ENCODE measurements around the gene NEO1.

NEO1 gene

DNA sequence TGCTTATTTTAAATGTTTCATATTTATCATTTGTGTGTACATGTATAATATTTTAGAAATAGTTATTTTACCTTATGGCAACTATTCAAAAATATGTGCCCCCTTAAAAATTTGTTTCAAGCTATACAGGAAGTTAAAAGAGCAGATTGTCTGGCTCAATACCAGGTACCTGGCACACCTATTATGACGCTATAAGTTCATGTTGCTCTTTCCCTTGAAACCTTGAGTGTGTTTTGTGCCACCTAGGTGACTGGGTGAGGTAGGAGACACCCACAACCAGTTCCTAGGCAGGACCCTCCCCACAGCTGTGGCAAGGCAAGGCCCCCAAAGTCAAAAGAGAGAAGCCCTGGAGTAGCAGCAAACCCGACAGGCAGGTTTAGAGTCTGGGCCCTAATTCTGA, 20.6 kb upstream of the NEO1 start:
- TF ChIP-seq CTCF (IDR thresholded peaks at IDR 0.05) (no peak), ZFX (IDR thresholded peaks at IDR 0.05; ENCODE audit: borderline replicate concordance) (no peak)
- no peak overlapping the region for H3K27ac ChIP-seq

- no peak overlapping the region for H3K27ac ChIP-seq
- TF ChIP-seq CTCF (IDR thresholded peaks at IDR 0.05): no peak
- TF ChIP-seq ZFX (IDR thresholded peaks at IDR 0.05; ENCODE audit: borderline replicate concordance): no peak
Measured at GRCh38 chr15:73033611-73034010, 18.7 kb upstream of the NEO1 start.

DNA sequence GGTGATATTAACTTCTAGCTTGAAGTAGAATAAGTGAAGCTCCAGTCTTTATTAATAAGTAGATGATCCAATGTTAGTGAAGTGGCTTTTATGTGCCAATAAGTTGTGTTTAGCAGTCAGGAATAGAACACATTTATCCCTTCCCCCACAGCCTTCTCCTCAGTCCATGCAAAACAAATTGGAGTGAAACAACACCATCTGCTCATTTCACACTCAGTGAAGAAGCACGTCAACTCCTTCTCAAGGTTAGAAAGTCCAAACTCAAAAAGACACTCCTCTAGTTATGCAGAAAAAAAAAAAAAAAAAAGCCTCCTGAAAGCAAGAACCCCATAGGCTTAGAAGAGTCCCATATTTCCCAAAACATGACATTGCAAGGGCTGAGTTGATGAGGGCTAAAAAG, 18.0 kb upstream of the NEO1 start:
- no peak for TF ChIP-seq CTCF (IDR thresholded peaks at IDR 0.05)
- no peak for TF ChIP-seq ZFX (IDR thresholded peaks at IDR 0.05; ENCODE audit: borderline replicate concordance)
- H3K27ac ChIP-seq: no peak overlapping the region

GRCh38 chr15:73035221-73035620, 17.0 kb upstream of the NEO1 start:
- H3K27ac ChIP-seq: no peak overlapping the region
- TF ChIP-seq CTCF (IDR thresholded peaks at IDR 0.05) (no peak), ZFX (IDR thresholded peaks at IDR 0.05; ENCODE audit: borderline replicate concordance) (no peak)

- no peak overlapping the region for H3K27ac ChIP-seq
- TF ChIP-seq CTCF (IDR thresholded peaks at IDR 0.05) (no peak), ZFX (IDR thresholded peaks at IDR 0.05; ENCODE audit: borderline replicate concordance) (no peak)
Measured at GRCh38 chr15:73038220-73038619, 14.0 kb upstream of the NEO1 start.

GRCh38 chr15:73046073-73046472, 6.2 kb upstream of the NEO1 start:
- H3K27ac ChIP-seq: no peak overlapping the region
- no peak for TF ChIP-seq ZFX (IDR thresholded peaks at IDR 0.05; ENCODE audit: borderline replicate concordance)
- TF ChIP-seq CTCF (IDR thresholded peaks at IDR 0.05): no peak

DNA sequence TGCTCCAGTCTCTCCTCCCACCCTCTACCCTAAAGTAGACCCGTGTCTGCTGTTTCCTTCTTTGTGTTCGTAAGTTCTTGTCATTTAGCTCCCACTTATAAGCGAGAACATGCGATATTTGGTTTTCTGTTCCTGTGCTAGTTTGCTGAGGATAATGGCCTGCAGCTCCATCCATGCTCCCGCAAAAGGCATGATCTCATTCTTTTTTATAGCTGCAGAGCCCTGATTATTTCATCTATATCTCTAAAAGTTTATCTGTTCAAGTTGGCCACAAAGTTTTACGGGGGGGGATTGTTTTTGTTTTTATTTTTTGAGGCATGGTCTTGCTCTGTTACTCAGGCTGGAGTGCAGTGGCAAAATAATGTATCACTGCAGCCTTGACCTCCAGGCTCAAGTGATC, 4.4 kb upstream of the NEO1 start:
- no peak overlapping the region for H3K27ac ChIP-seq
- TF ChIP-seq ZFX (IDR thresholded peaks at IDR 0.05; ENCODE audit: borderline replicate concordance) (no peak), CTCF (IDR thresholded peaks at IDR 0.05) (no peak)
